ENCODE data around the gene DOK7.

The DOK7 gene

DNA sequence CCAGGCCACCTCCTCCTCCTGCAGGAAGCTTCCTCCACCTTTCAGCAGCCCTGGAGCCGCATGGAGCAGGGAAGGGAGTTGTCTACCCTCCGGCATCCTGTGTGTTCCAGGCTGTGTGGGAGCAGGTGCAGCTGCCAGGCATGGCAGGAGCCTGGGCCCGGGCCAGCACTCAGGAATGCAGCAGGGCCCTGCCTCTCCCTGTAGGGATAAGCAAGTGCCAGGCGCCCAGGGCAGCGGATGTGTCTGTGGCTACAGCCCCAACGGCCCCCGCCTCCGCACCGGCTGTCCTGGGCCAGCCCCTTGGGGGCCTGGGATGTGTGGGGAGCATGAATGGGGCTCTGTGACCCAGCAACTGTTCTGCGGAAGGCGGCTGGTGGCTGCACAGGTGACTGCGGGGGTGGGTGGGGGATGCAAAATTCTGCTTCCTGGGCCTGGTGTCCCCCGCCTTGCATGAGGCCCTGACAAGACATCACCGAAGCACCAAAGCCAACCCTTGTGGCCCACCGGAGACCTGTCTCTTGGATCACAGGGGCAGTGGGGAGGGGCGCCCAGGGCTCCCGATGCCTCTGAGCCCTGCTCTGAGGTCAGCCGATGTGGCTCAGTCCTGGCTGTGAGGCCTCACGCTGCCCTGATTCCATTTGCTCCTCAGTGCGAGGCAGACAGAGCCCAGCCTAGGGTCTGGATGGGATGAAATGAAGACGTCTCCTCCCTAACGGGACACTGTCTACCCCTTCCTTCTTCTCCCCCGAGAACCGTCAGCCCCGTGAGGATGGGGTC lies 1.4 kb upstream of the DOK7 start:
- no peak for DNase-seq (ENCODE audit: low read depth in 4 of 4, low spot score in 1 of 4)

- no peak for DNase-seq (ENCODE audit: low read depth in 4 of 4, low spot score in 1 of 4)
These were observed 751 bp upstream of the DOK7 start for GRCh38 chr4:3462321-3462789.

GRCh38 chr4:3463556-3464348 lies 646 bp downstream of the DOK7 start:
- no peak for DNase-seq (ENCODE audit: low read depth in 4 of 4, low spot score in 1 of 4)

DNA sequence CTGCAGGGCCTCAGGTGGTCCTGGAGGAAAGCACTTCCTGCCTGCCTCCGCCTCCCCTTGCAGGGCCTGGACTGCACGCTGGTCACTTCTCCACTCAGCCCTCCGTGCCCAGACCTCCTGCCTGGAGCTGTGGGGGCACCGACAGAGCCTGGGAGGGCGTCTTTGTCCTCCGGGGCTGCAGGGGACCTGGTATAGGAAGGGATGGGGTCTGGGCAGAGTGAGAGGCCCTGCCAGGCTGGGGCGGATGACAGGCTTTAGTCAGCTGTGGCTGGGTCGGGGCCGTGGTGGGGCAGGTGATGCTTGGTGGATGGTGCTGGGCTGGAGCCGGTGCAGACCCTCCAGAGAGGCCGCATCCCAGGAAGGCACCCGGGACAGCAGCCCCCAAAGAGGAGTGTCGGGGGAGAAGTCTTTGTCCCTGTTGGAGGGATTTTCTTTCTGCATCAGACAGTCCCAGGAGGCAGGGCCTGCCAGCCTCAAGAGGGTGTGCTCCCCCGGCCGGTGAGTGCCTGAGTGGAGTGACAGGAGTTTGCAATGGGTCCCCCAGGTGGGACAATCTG lies 1.3 kb downstream of the DOK7 start:
- no peak for DNase-seq (ENCODE audit: low read depth in 4 of 4, low spot score in 1 of 4)

DNA sequence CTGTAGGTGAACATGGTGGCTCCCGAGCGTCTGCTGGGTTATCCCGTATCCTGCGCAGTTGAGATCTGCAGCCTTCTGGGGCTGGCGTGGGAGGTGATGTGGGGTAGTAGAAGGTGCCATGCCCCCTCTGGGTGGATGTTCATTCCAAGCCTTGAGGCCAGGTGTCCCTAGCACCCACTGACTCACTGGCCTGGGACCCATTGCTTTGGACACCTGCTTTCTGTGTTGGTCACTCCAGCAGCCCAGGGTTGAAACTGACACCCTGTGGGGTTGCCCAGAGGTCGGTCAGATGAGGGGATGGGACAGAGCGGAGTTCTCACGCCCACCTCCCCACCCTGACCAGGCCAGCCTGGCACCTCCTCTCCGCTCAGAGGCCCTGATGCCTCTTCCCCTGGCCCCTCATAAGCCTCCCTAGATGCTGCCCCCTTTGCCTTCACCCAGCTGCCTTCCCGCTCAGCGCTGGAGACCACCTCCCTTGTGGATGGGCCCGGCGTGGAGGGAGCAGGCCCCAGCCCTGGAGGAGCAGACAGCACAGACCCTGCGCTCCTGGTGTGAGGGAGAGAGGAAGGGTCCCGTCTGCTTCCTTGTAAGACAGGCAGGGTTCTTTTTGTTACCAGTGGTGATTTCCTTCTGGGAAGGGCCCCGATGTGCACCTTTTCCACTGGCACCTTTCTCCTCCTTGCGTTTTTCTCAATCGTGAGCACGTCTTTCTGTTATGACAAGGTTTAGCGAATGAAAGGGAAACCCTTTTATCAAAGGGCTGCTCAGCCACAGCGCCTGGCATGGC lies 2.0 kb downstream of the DOK7 start:
- no peak for DNase-seq (ENCODE audit: low read depth in 4 of 4, low spot score in 1 of 4)

DNA sequence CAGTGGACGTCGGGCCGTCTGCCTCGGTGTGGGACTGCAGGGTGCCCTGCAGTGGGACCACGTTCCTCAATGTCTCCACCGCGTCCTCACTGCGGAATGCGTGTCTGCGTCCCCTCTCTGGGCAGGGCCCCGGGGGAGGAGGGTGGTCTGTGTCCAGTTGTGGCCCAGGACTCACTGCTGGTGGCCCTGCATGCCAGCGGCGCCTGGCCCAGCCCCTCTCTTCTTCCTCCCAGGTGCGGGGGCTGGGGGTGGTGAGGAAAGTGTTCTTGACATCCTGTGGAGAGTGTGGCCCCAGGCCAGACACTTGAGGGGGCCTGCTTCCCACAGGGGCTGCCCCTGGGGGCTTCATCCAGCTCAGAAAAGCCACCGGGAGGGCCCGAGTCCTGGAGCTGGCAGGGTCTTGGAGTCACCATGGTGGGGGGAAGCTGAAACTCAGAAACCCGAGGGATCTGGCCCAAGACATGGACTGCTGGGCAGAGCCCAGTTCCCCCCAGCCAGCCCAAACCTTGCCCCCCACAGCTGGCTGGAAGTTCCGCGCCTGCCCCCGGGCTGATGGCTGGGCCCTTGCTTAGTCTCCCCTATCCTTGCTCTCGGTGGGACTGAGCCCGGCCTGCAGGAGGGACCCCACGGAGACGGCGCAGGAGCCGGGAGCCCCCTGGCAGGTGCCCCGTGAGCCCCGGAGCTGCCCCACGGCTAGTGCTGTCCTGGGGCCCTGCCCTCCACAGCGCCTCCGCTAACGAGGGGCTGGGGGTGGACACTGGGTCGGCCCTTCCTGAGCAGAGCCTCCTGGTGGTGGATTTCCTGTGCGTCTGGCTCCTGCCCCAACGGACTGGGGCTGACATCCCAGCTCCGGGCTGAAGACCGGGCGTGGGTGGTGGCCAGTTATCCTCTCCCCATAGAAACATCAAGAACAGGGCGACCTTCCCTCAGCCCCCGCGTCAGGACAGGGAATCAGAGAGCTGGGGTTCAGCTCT lies 2.9 kb downstream of the DOK7 start:
- DNase-seq (ENCODE audit: low read depth in 4 of 4, low spot score in 1 of 4): no peak

- DNase-seq (ENCODE audit: low read depth in 4 of 4, low spot score in 1 of 4): no peak
These were observed 3.8 kb downstream of the DOK7 start for GRCh38 chr4:3466691-3467600.

DNA sequence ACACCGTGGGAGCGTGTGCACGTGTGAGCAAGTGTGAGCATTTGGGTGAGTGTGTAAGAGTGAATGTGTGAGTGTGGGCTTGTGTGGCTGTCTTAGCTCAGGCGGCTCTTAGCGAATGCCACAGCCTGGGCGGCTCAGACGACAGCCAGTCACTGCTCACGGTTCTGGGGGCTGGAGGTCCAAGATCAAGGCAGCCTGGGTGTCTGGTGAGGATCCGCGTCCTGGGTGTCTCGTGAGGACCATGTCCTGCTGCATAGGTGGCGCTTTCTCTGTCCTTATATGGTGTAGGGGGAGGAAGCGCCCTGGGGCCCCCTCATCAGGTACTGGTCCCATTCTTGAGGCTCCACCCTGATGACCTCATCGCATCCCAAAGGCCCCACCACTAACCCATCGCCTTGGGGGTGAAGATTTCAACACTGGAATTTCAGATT lies 4.5 kb downstream of the DOK7 start:
- DNase-seq (ENCODE audit: low read depth in 4 of 4, low spot score in 1 of 4): no peak

- no peak for DNase-seq (ENCODE audit: low read depth in 4 of 4, low spot score in 1 of 4)
These were observed 5.0 kb downstream of the DOK7 start for GRCh38 chr4:3468154-3468553.

DNA sequence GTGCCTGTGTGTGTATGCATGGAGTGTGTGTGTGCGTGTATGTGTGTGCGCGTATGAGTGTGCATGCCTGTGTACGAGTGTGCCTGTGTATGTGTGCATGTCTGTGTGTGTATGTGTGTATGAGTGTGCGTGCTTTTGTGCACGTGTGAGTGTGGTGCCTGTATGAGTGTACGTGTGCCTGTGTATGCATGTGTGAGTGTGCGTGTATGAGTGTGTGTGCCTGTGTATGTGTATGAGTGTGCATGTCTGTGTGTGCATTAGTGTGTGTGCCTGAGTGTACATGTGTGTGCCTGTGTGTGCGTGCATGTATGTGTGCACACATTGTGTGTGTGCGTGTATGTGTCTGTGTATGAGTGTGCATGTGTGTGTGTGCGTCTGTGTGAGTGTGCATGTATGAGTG lies 5.7 kb downstream of the DOK7 start:
- DNase-seq (ENCODE audit: low read depth in 4 of 4, low spot score in 1 of 4): no peak

- DNase-seq (ENCODE audit: low read depth in 4 of 4, low spot score in 1 of 4): no peak
These were observed 6.5 kb downstream of the DOK7 start for GRCh38 chr4:3469386-3470243.

GRCh38 chr4:3470244-3471097 lies 7.4 kb downstream of the DOK7 start:
- DNase-seq (ENCODE audit: low read depth in 4 of 4, low spot score in 1 of 4): no peak

DNA sequence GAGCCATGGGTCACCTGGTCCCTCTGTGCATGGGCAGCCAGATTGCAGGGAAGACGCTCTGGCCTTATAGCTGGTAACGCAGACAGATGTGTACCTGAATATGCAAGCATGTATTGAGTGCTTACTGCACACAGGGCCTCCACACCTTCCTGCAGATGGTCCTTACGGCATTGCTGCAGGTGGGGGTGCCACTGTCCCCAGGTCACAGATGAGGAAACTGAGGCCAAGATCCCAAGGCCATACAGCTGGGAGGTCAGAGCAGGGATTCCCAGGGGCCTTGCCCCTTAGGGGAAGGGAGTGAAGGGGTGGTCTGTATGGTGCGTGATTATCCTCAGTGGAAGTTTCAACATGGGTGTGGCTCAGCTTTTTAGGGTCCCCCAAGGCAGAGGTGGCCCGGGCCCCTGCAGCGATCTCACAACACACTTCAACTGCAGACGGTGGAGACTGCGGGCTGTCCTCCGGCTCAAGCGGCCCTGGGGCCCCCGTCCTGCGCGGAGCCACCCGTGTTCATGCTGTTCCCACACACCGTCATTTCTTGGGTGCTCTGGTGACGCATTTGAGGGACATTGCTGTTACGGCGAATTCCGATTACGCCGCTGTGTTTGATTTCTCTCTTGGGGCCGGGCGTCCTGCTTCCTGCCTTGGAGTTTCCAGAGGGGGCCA lies 8.1 kb downstream of the DOK7 start:
- DNase-seq (ENCODE audit: low read depth in 4 of 4, low spot score in 1 of 4): no peak

GRCh38 chr4:3471886-3472285 lies 8.8 kb downstream of the DOK7 start:
- DNase-seq (ENCODE audit: low read depth in 4 of 4, low spot score in 1 of 4): no peak

DNA sequence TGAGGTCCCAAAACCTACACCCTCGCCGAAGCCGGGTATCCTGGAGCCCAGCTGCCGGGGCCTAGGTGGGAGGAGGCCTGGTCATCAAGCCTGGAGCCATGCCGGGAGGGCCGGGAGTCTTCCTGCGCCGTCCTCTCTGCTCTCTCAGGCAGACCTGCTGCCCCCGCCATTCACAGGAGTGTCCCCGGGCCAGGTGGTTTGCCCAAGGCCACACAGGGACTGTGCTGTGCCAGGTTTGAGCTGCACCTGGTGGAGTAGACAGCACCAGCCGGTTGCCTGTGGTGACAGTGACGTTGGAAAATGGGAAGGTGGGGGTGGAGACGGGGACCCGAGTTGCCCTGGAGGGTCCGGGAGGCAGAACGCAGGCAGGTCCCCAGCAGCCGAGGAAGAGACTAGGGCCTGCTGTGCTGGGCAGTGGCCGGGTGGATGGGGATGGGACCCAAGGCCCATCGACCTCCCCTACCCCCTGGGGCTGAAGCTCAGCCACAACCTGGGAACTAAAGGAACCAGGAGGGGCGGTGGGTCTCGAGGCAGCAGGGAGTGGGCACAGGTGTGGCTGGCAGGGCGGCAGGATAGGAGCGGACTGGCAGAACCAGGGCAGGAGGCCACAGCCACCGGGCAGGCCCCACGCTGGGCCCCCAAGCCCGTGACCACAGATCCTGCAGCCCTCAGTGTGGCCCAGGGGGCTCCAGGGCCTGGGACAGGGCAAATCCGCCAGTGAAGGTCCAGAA lies 9.5 kb downstream of the DOK7 start:
- DNase-seq (ENCODE audit: low read depth in 4 of 4, low spot score in 1 of 4): no peak
